ENCODE results near the gene LRRC74B. TPM values are rescaled to one million over a fixed set of nuclear protein-coding genes. Genes with fewer than 3 reads are reported as not detected.

Gene LRRC74B
- polyA plus RNA-seq, 1 experiment = not detected

- DNase-seq (ENCODE audit: low read depth, low spot score) = no peak
- CTCF ChIA-PET = no interaction called here
- POLR2A ChIA-PET = no interaction called here
- Histone ChIP-seq H3K27me3 (ENCODE audit: control insufficient read depth, insufficient read depth, low read length) (peaks cover 3% of the 10 kb centered on the region), H3K4me3 (ENCODE audit: low read depth, low read length) (no peak overlapping the region), H3K27ac (ENCODE audit: low read depth, low read length) (no peak overlapping the region), H3K9me3 (ENCODE audit: control insufficient read depth, insufficient read depth, low read length) (peaks cover 2% of the 10 kb centered on the region; the same call in 1 of the 2 replicates)
- no peak for TF ChIP-seq CTCF (IDR thresholded peaks at IDR 0.05; ENCODE audit: low read depth, low read length)
Observed at GRCh38 chr22:21022507-21022906, 23.2 kb upstream of the LRRC74B start.

- POLR2A ChIA-PET = no interaction called here
- no peak overlapping the region for H3K27ac ChIP-seq (ENCODE audit: low read depth, low read length)
- CTCF ChIA-PET = no interaction called here
- no peak for DNase-seq (ENCODE audit: low read depth, low spot score)
- TF ChIP-seq CTCF (IDR thresholded peaks at IDR 0.05; ENCODE audit: low read depth, low read length) = 0 out of 2 replicates have a peak, but pooled peaks have one; percentile 3
- H3K9me3 ChIP-seq (ENCODE audit: control insufficient read depth, insufficient read depth, low read length) = peaks cover 2% of the 10 kb centered on the region; the same call in 1 of the 2 replicates
- peaks cover 3% of the 10 kb centered on the region for H3K27me3 ChIP-seq (ENCODE audit: control insufficient read depth, insufficient read depth, low read length)
- H3K4me3 ChIP-seq (ENCODE audit: low read depth, low read length) = no peak overlapping the region
Observed at GRCh38 chr22:21022955-21023614, 22.7 kb upstream of the LRRC74B start.

GRCh38 chr22:21025266-21025665, 20.5 kb upstream of the LRRC74B start:
- no peak for TF ChIP-seq CTCF (IDR thresholded peaks at IDR 0.05; ENCODE audit: low read depth, low read length)
- no peak for DNase-seq (ENCODE audit: low read depth, low spot score)
- POLR2A ChIA-PET = no interaction called here
- CTCF ChIA-PET = no interaction called here
- Histone ChIP-seq H3K4me3 (ENCODE audit: low read depth, low read length) (no peak overlapping the region), H3K27ac (ENCODE audit: low read depth, low read length) (no peak overlapping the region), H3K9me3 (ENCODE audit: control insufficient read depth, insufficient read depth, low read length) (peaks cover 2% of the 10 kb centered on the region; the same call in 1 of the 2 replicates), H3K27me3 (ENCODE audit: control insufficient read depth, insufficient read depth, low read length) (peaks cover 14% of the 10 kb centered on the region)

GRCh38 chr22:21025763-21026755, 19.7 kb upstream of the LRRC74B start:
- Histone ChIP-seq H3K9me3 (ENCODE audit: control insufficient read depth, insufficient read depth, low read length) (peaks cover 2% of the 10 kb centered on the region; the same call in 1 of the 2 replicates), H3K27me3 (ENCODE audit: control insufficient read depth, insufficient read depth, low read length) (peaks cover 14% of the 10 kb centered on the region), H3K27ac (ENCODE audit: low read depth, low read length) (no peak overlapping the region), H3K4me3 (ENCODE audit: low read depth, low read length) (no peak overlapping the region)
- CTCF ChIA-PET = no interaction called here
- no peak for DNase-seq (ENCODE audit: low read depth, low spot score)
- POLR2A ChIA-PET = no interaction called here
- no peak for TF ChIP-seq CTCF (IDR thresholded peaks at IDR 0.05; ENCODE audit: low read depth, low read length)

Data from AG04450 (cell line).